ENCODE measurements around the gene IL12RB1. TPM values are rescaled to one million over a fixed set of nuclear protein-coding genes. Genes with fewer than 3 reads are reported as not detected.

Gene IL12RB1
- total and polyA plus RNA-seq, 2 donors (not counting 1 experiment from before 2014, with no cell fraction given): 0.50 to 0.75 TPM

GRCh38 chr19:18062028-18062427 is 24.7 kb downstream of the IL12RB1 start:
- H3K27ac ChIP-seq (ENCODE audit: insufficient read depth, low read length): no peak overlapping the region
- H3K9me3 ChIP-seq (ENCODE audit: control insufficient read depth, insufficient read depth, low read depth, low read length): no peaks in the 10 kb centered on the region
- no peak for DNase-seq (ENCODE audit: low read depth in 2 of 2)
- H3K4me3 ChIP-seq (replicated peaks in 1 of 4; ENCODE audit: control extremely low read depth in 1 of 4, insufficient read depth in 1 of 4, low read depth in 3 of 4, low read length in 4 of 4): no peak overlapping the region
- H3K79me2 ChIP-seq (ENCODE audit: control insufficient read depth, insufficient read depth, low read length): no peaks in the 10 kb centered on the region
- H3K36me3 ChIP-seq (ENCODE audit: control insufficient read depth, insufficient read depth, low read length): no peaks in the 10 kb centered on the region
- TF ChIP-seq CTCF (conservative IDR thresholded peaks at IDR 0.05 in 1 of 2, IDR thresholded peaks at IDR 0.05 in 1 of 2; ENCODE audit: low read depth in 1 of 2, low read length in 2 of 2) (no peak), EZH2 (IDR thresholded peaks at IDR 0.05; ENCODE audit: low read length, missing control alignments) (no peak)
- H3K4me1 ChIP-seq (ENCODE audit: control insufficient read depth, extremely low read depth, insufficient read depth, low read length): peaks cover 3% of the 10 kb centered on the region
- no peaks in the 10 kb centered on the region for H3K27me3 ChIP-seq (ENCODE audit: control insufficient read depth, insufficient read depth, low read length)
- H3K9ac ChIP-seq (ENCODE audit: insufficient read depth, low read length): no peak overlapping the region
- H3K4me2 ChIP-seq (ENCODE audit: extremely low read depth, insufficient read depth, low read length): no peak overlapping the region
- no peak overlapping the region for H2AFZ ChIP-seq (ENCODE audit: low read length)
- H4K20me1 ChIP-seq (ENCODE audit: control insufficient read depth, extremely low read depth, insufficient read depth, low read length): no peaks in the 10 kb centered on the region

- no peak overlapping the region for H3K4me2 ChIP-seq (ENCODE audit: extremely low read depth, insufficient read depth, low read length)
- DNase-seq (ENCODE audit: low read depth in 2 of 2): no peak
Observed at GRCh38 chr19:18060472-18060871, 26.3 kb downstream of the IL12RB1 start.

GRCh38 chr19:18059902-18060301 is 26.8 kb downstream of the IL12RB1 start:
- no peaks in the 10 kb centered on the region for H3K79me2 ChIP-seq (ENCODE audit: control insufficient read depth, insufficient read depth, low read length)
- no peak for TF ChIP-seq EZH2 (IDR thresholded peaks at IDR 0.05; ENCODE audit: low read length, missing control alignments)

More at GRCh38 chr19:18060472-18060871, 26.3 kb downstream of the IL12RB1 start:
- H4K20me1 ChIP-seq (ENCODE audit: control insufficient read depth, extremely low read depth, insufficient read depth, low read length): no peaks in the 10 kb centered on the region
- H3K27me3 ChIP-seq (ENCODE audit: control insufficient read depth, insufficient read depth, low read length): no peaks in the 10 kb centered on the region
- TF ChIP-seq EZH2 (IDR thresholded peaks at IDR 0.05; ENCODE audit: low read length, missing control alignments) (no peak), CTCF (conservative IDR thresholded peaks at IDR 0.05 in 1 of 2, IDR thresholded peaks at IDR 0.05 in 1 of 2; ENCODE audit: low read depth in 1 of 2, low read length in 2 of 2) (no peak)
- no peaks in the 10 kb centered on the region for H3K79me2 ChIP-seq (ENCODE audit: control insufficient read depth, insufficient read depth, low read length)
- H3K27ac ChIP-seq (ENCODE audit: insufficient read depth, low read length): no peak overlapping the region
- no peak overlapping the region for H3K9ac ChIP-seq (ENCODE audit: insufficient read depth, low read length)
- no peaks in the 10 kb centered on the region for H3K36me3 ChIP-seq (ENCODE audit: control insufficient read depth, insufficient read depth, low read length)
- no peak overlapping the region for H3K4me3 ChIP-seq (replicated peaks in 1 of 4; ENCODE audit: control extremely low read depth in 1 of 4, insufficient read depth in 1 of 4, low read depth in 3 of 4, low read length in 4 of 4)
- no peaks in the 10 kb centered on the region for H3K9me3 ChIP-seq (ENCODE audit: control insufficient read depth, insufficient read depth, low read depth, low read length)
- H2AFZ ChIP-seq (ENCODE audit: low read length): no peak overlapping the region
- peaks cover 3% of the 10 kb centered on the region for H3K4me1 ChIP-seq (ENCODE audit: control insufficient read depth, extremely low read depth, insufficient read depth, low read length)

More at GRCh38 chr19:18059902-18060301, 26.8 kb downstream of the IL12RB1 start:
- DNase-seq (ENCODE audit: low read depth in 2 of 2): no peak
- Histone ChIP-seq H3K4me1 (ENCODE audit: control insufficient read depth, extremely low read depth, insufficient read depth, low read length) (peaks cover 3% of the 10 kb centered on the region), H3K27me3 (ENCODE audit: control insufficient read depth, insufficient read depth, low read length) (no peaks in the 10 kb centered on the region), H2AFZ (ENCODE audit: low read length) (no peak overlapping the region), H3K4me3 (replicated peaks in 1 of 4; ENCODE audit: control extremely low read depth in 1 of 4, insufficient read depth in 1 of 4, low read depth in 3 of 4, low read length in 4 of 4) (no peak overlapping the region), H3K27ac (ENCODE audit: insufficient read depth, low read length) (no peak overlapping the region), H3K9ac (ENCODE audit: insufficient read depth, low read length) (no peak overlapping the region), H4K20me1 (ENCODE audit: control insufficient read depth, extremely low read depth, insufficient read depth, low read length) (no peaks in the 10 kb centered on the region), H3K36me3 (ENCODE audit: control insufficient read depth, insufficient read depth, low read length) (no peaks in the 10 kb centered on the region), H3K4me2 (ENCODE audit: extremely low read depth, insufficient read depth, low read length) (no peak overlapping the region), H3K9me3 (ENCODE audit: control insufficient read depth, insufficient read depth, low read depth, low read length) (no peaks in the 10 kb centered on the region)

Data from fibroblast of lung (primary cell).